ENCODE data around the gene NUDT16L1.

NUDT16L1 gene

GRCh38 chr16:4699046-4699556 lies 5.7 kb downstream of the NUDT16L1 start:
- no peak for TF ChIP-seq CTCF (IDR thresholded peaks at IDR 0.05; ENCODE audit: extremely low read depth, insufficient read depth, missing control alignments)
- in situ Hi-C loops (cut with MboI; ENCODE audit: low pct_unique_long_range_greater_than_20kb, low sequenced_read_pairs, unreplicated experiment): no loop called here

GRCh38 chr16:4700380-4700996 lies 7.1 kb downstream of the NUDT16L1 start:
- no peak for TF ChIP-seq CTCF (IDR thresholded peaks at IDR 0.05; ENCODE audit: extremely low read depth, insufficient read depth, missing control alignments)
- in situ Hi-C loops (cut with MboI; ENCODE audit: low pct_unique_long_range_greater_than_20kb, low sequenced_read_pairs, unreplicated experiment): no loop called here
- DNase-seq (ENCODE audit: low spot score): no peak

More at GRCh38 chr16:4699046-4699556, 5.7 kb downstream of the NUDT16L1 start:
- DNase-seq (ENCODE audit: low spot score): no peak

- TF ChIP-seq CTCF (IDR thresholded peaks at IDR 0.05; ENCODE audit: extremely low read depth, insufficient read depth, missing control alignments): no peak
- in situ Hi-C loops (cut with MboI; ENCODE audit: low pct_unique_long_range_greater_than_20kb, low sequenced_read_pairs, unreplicated experiment): no loop called here
- DNase-seq (ENCODE audit: low spot score): no peak
Observed at GRCh38 chr16:4700997-4701743, 7.8 kb downstream of the NUDT16L1 start.

- no peak for DNase-seq (ENCODE audit: low spot score)
- in situ Hi-C loops (cut with MboI; ENCODE audit: low pct_unique_long_range_greater_than_20kb, low sequenced_read_pairs, unreplicated experiment): no loop called here
- TF ChIP-seq CTCF (IDR thresholded peaks at IDR 0.05; ENCODE audit: extremely low read depth, insufficient read depth, missing control alignments): no peak
Observed at GRCh38 chr16:4701791-4702465, 8.6 kb downstream of the NUDT16L1 start.

- in situ Hi-C loops (cut with MboI; ENCODE audit: low pct_unique_long_range_greater_than_20kb, low sequenced_read_pairs, unreplicated experiment): no loop called here
Observed at GRCh38 chr16:4702466-4702808, 9.1 kb downstream of the NUDT16L1 start.

More at GRCh38 chr16:4702466-4702808, 9.1 kb downstream of the NUDT16L1 start:
- TF ChIP-seq CTCF (IDR thresholded peaks at IDR 0.05; ENCODE audit: extremely low read depth, insufficient read depth, missing control alignments): no peak
- no peak for DNase-seq (ENCODE audit: low spot score)
